22Rv1 (cell line): ENCODE measurements around the gene RALGPS1.

ENCODE experiments used
- CTCF ChIP-seq: fragments of 450-650 bp; IDR thresholded peaks from 2 replicates; pipeline ENCODE4 v1.5.1; 2017; ENCODE audit warnings: mild to moderate bottlenecking
- ZFX ChIP-seq: fragments of 450-650 bp; IDR thresholded peaks from 2 replicates; pipeline ENCODE4 v1.6.1; 2017; ENCODE audit warnings: antibody characterized with exemption, borderline replicate concordance

GRCh38 chr9:126986506-126986951, 71.9 kb downstream of the RALGPS1 start:
- TF ChIP-seq CTCF (no peak), ZFX (no peak)
